Vagina (tissue), 2 donors: ENCODE results near the gene TBL3. TPM values are rescaled to one million over a fixed set of nuclear protein-coding genes. Genes with fewer than 3 reads are reported as not detected.
"Not testable (repeated sequence)": the region's sequence is repeated elsewhere in the genome, so short reads cannot be mapped to it uniquely, and the experiment has no call there.

Experiments used
- DNase-seq, 2 donors: peaks; one replicate each; pipeline ENCODE4 v3.0.0-alpha.2; 2017; ENCODE audit errors: extremely low spot score in 2 of 2
- H3K27ac ChIP-seq: fragments of 200-600 bp; sonication (generic); one replicate; pipeline ENCODE4 v1.5.1; 2019
- H3K27me3 ChIP-seq: fragments of 200-600 bp; sonication (generic); one replicate; pipeline ENCODE4 v1.5.1; 2019
- H3K36me3 ChIP-seq, 2 donors: fragments of 200-600 bp; sonication (generic); one replicate each; pipeline ENCODE4 v1.5.1; 2017 to 2019
- H3K4me1 ChIP-seq: fragments of 200-600 bp; sonication (generic); one replicate; pipeline ENCODE4 v1.5.1; 2019
- H3K4me3 ChIP-seq, 2 donors: fragments of 200-600 bp; sonication (generic); 1 replicate in 1 of 2; 2 replicates in 1 of 2; pipeline ENCODE4 v1.5.1; 2016 to 2019
- H3K9me3 ChIP-seq: fragments of 200-600 bp; sonication (generic); one replicate; pipeline ENCODE4 v1.5.1; 2019
- POLR2A ChIP-seq, 2 donors: fragments of 450-650 bp; IDR thresholded peaks; one replicate each; pipeline ENCODE4 v1.6.1; 2017; ENCODE audit warnings: antibody characterized with exemption in 2 of 2, mild to moderate bottlenecking in 2 of 2, moderate library complexity in 2 of 2
- POLR2AphosphoS5 ChIP-seq, 2 donors: sonication (generic); formaldehyde crosslinking; IDR thresholded peaks; one replicate each; pipeline ENCODE4 v1.9.0; 2017; ENCODE audit warnings: antibody characterized with exemption in 2 of 2, mild to moderate bottlenecking in 2 of 2, low read depth in 1 of 2; ENCODE audit not compliant: insufficient read depth in 1 of 2
- intact Hi-C: fragments of 100-400 bp; cut with DNase I; formaldehyde crosslinking; loops from one replicate; pipeline ENCODE4 v1.15.1; 2023
- total RNA-seq: library from RNA; depleted of rRNA; stranded (reverse); fragments of >200 nt; gene quantifications from one replicate; pipeline ENCODE4 v1.2.3, GENCODE V29; 2016
- TF ChIP-seq, protein P1 (sequence below), 3 experiments: fragments of 450-650 bp in 2 of 3; fragments of 200-600 bp in 1 of 3; sonication (generic) in 1 of 3; IDR thresholded peaks; one replicate each; pipeline ENCODE4 v1.5.1; 2017 to 2019; ENCODE audit warnings: antibody characterized with exemption in 3 of 3, mild to moderate bottlenecking in 2 of 3, moderate library complexity in 2 of 3

The TBL3 gene
- total RNA-seq, 1 donor from 2014 or later, result 44.2 TPM

DNA sequence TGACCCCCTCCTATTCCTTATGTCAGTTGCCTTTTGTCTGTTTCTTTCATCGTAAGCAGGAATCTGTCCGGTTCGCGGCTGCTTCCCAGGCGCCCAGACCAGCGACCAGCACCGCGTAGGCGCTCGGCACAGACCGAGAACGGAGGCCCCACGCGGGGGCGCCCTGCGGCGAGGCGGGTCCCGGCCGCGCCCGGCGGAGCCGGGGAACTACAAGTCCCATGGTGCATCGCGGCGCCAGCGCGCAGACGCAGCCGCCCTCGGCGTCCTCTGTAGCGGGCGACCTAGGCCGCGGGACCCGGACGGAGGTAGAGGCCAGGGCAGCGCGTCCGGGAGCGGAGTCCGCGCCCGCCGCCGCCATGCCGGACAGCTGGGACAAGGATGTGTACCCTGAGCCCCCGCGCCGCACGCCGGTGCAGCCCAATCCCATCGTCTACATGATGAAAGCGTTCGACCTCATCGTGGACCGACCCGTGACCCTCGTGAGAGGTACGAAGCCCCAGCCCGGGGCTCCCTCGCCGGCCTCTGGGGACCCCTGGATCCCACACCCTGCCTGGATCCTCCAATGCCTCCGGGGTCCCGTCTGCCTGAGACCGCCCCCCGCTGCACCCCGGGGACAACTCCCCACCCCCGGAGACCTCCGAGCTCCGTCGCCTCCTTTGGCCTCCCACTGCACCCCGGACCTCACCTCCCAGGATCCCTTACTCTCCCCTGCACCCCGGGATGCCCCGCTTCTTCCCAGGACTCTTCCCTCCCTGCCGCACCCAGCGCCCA, 12.4 kb upstream of the TBL3 start, which contains the start of gene NDUFB10:
TSS of gene NDUFB10 (plus strand) at position 270 of the 771 bp plus-strand sequence. CDS start at position 357, 87 bp downstream.
- Histone ChIP-seq H3K4me3 (peak within 1 kb of the TSS; percentile 73 to 81), H3K36me3 (peaks cover 0 to 31% of the 10 kb centered on the region in 2 donors), H3K27ac (peak within 1 kb of the TSS; percentile 79), H3K4me1 (peaks cover 34% of the 10 kb centered on the region), H3K9me3 (no peaks in the 10 kb centered on the region), H3K27me3 (no peaks in the 10 kb centered on the region)
- no peak for DNase-seq
- peak in 1 of 2 donors; percentile 67 for TF ChIP-seq POLR2A (IDR thresholded peaks at IDR 0.05)
- TF ChIP-seq POLR2AphosphoS5 (IDR thresholded peaks at IDR 0.05; ENCODE audit: insufficient read depth in 1 of 2, low read depth in 1 of 2), result peak in 1 of 2 donors; percentile 85
- TF ChIP-seq, protein P1, sequence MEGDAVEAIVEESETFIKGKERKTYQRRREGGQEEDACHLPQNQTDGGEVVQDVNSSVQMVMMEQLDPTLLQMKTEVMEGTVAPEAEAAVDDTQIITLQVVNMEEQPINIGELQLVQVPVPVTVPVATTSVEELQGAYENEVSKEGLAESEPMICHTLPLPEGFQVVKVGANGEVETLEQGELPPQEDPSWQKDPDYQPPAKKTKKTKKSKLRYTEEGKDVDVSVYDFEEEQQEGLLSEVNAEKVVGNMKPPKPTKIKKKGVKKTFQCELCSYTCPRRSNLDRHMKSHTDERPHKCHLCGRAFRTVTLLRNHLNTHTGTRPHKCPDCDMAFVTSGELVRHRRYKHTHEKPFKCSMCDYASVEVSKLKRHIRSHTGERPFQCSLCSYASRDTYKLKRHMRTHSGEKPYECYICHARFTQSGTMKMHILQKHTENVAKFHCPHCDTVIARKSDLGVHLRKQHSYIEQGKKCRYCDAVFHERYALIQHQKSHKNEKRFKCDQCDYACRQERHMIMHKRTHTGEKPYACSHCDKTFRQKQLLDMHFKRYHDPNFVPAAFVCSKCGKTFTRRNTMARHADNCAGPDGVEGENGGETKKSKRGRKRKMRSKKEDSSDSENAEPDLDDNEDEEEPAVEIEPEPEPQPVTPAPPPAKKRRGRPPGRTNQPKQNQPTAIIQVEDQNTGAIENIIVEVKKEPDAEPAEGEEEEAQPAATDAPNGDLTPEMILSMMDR (IDR thresholded peaks at IDR 0.05), result peak in 2 of 3 experiments; percentile 63 to 65
- intact Hi-C loops, result no loop called here

DNA sequence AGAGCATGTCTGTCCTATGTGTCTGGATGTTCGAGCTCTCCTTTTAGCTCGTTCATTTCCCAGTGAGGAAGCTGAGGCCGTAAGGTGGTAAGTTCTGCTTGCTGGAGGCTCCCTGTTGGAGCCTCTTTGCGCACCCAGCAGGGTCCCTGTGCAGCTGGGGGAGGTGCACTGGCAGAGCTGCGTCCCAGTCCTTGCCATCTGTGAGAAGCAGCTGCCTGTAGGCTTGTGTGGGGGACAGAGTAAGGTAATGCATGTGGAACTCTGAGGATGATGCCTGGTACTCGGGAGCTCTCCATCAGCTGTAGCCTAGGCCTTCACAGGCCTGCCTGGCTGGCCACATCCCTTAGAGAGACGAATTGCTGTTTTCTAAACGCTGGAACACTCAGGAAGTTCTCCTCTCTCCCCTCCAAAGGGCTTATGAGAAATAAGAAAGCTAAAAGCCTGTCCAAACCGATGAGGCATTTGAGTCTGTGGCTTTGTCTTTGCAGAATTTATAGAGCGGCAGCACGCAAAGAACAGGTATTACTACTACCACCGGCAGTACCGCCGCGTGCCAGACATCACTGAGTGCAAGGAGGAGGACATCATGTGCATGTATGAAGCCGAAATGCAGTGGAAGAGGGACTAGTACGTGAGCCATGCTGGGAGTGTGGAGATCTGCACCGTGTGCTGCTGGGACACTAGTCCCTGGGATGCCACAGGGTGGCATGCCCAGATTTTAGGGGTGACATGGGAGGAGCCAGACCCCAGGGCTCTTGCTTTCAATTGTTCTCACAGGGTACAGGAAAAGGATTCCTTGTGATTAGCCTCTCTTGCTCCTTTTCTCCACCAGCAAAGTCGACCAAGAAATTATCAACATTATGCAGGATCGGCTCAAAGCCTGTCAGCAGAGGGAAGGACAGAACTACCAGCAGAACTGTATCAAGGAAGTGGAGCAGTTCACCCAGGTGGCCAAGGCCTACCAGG, 10.9 kb upstream of the TBL3 start:
- intact Hi-C loops, result no loop called here
- H3K27me3 ChIP-seq, result no peaks in the 10 kb centered on the region
- H3K4me3 ChIP-seq, result peak overlapping the region; percentile 73 to 81
- no peak for DNase-seq
- H3K27ac ChIP-seq, result no peak overlapping the region
- peaks cover 43% of the 10 kb centered on the region for H3K4me1 ChIP-seq
- no peaks in the 10 kb centered on the region for H3K9me3 ChIP-seq
- no peak for TF ChIP-seq POLR2A (IDR thresholded peaks at IDR 0.05)
- TF ChIP-seq, protein P1 (IDR thresholded peaks at IDR 0.05), result no peak
- no peak for TF ChIP-seq POLR2AphosphoS5 (IDR thresholded peaks at IDR 0.05; ENCODE audit: insufficient read depth in 1 of 2, low read depth in 1 of 2)
- peaks cover 0 to 31% of the 10 kb centered on the region in 2 donors for H3K36me3 ChIP-seq

DNA sequence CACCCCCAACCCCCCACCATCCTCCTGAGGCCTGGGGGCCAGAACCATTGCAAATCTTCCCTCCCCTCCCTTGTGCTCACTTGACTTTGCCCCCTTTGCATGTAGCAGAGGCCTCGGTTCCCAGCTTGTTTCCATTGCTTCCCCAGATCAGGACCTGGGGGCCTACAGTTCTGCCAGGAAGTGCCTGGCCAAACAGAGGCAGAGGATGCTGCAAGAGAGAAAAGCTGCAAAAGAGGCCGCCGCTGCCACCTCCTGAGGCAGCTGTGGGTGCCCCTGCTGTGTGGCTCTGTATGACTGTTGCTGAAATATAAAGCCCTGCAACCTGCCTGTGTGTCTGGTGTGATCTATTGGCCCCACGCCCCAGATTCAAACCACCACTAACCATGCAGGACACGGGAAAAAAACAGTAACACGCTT, 10.2 kb upstream of the TBL3 start:
- intact Hi-C loops, result no loop called here
- TF ChIP-seq, protein P1 (IDR thresholded peaks at IDR 0.05), result no peak
- TF ChIP-seq POLR2A (IDR thresholded peaks at IDR 0.05) (no peak), POLR2AphosphoS5 (IDR thresholded peaks at IDR 0.05; ENCODE audit: insufficient read depth in 1 of 2, low read depth in 1 of 2) (no peak)
- Histone ChIP-seq H3K4me3 (no peak overlapping the region), H3K4me1 (peaks cover 50% of the 10 kb centered on the region), H3K36me3 (peaks cover 0 to 31% of the 10 kb centered on the region in 2 donors), H3K9me3 (no peaks in the 10 kb centered on the region), H3K27me3 (no peaks in the 10 kb centered on the region), H3K27ac (no peak overlapping the region)
- no peak for DNase-seq

DNA sequence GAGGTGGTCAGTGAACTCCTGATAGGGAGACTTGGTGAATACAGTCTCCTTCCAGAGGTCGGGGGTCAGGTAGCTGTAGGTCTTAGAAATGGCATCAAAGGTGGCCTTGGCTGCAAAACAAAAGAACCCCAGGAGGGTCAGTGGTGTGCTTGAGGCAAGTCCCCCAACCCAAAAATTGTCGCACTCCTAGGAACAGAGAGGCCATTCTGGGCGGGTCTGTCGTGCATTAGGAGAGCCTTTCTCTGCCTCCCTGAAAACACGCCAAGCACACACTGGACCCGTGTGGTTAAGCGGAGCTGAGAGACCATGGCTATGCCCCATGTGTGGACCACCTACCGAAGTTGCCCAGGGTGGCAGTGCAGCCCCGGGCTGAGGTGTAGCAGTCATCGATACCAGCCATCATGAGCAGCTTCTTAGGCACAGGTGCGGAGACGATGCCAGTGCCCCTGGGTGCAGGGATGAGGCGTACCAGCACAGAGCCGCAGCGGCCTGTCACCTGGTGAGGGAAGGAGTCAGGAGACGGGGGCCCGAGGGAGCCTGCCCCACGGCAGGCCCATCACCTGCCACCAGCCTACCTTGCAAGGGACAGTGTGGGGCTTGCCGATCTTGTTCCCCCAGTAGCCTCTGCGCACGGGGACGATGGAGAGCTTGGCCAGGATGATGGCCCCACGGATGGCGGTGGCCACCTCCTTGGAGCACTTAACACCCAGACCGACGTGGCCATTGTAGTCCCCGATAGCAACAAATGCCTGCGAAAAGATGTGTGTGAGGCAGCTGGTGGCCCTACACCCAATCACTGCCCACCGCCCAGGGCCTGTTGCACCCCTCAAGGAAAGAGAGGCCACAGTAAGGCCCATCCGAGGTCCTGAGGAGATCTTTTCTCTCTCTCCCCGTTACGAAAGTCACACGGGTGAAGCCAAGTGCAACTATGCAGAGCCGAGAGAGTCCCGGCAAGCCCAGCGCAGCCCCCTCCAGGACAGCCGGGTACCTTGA, 9.4 kb upstream of the TBL3 start:
- H3K27ac ChIP-seq, intact Hi-C loops: not testable (repeated sequence)
- peaks cover 52% of the 10 kb centered on the region for H3K4me1 ChIP-seq

More for the DNA sequence above, 9.4 kb upstream of the TBL3 start:
- TF ChIP-seq POLR2AphosphoS5 (IDR thresholded peaks at IDR 0.05; ENCODE audit: insufficient read depth in 1 of 2, low read depth in 1 of 2), result peak in 1 of 2 donors; percentile 5
- DNase-seq, H3K27me3 ChIP-seq, H3K9me3 ChIP-seq: not testable (repeated sequence)
- H3K4me3 ChIP-seq, result peak overlapping the region in 1 of 2 donors; percentile 88
- peaks cover 0 to 31% of the 10 kb centered on the region in 2 donors for H3K36me3 ChIP-seq
